OCI-LY7 (cell line): ENCODE measurements around the gene ATP6V0A1.
"Not testable (repeated sequence)": the region's sequence is repeated elsewhere in the genome, so short reads cannot be mapped to it uniquely, and the experiment has no call there.

Experiments used
- EZH2phosphoT487 ChIP-seq: fragments of 200-600 bp; sonication (generic); IDR thresholded peaks from 2 replicates; pipeline ENCODE4 v1.6.1; 2018; ENCODE audit warnings: low read depth, borderline replicate concordance, mild to moderate bottlenecking, mixed run types, antibody characterized with exemption, low read length, moderate library complexity, mixed read lengths
- TF ChIP-seq, protein P1 (sequence below): fragments of 200-600 bp; sonication (generic); conservative IDR thresholded peaks from 2 replicates; pipeline ENCODE4 v1.5.1; 2014; ENCODE audit warnings: mild to moderate bottlenecking, antibody characterized with exemption, low read length, moderate library complexity, mixed read lengths

DNA sequence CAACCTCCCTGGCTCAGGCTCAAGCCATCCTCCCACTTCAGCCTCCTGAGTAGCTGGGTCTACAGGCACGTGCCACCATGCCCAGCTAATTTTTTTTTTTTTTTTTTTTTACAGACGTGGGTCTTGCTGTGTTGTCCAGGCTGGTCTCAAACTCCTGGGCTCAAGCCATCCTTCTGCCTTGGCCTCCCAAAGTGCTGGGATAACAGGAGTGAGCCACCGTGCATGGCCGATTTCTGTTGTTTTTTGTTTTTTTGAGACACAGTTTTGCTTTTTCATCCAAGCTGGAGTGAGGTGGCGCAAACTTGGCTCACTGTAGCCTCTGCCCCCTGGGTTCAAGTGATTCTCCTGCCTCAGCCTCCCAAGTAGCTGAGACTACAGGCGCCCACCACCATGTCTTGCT is 3.7 kb upstream of the ATP6V0A1 start:
- TF ChIP-seq, protein P1, sequence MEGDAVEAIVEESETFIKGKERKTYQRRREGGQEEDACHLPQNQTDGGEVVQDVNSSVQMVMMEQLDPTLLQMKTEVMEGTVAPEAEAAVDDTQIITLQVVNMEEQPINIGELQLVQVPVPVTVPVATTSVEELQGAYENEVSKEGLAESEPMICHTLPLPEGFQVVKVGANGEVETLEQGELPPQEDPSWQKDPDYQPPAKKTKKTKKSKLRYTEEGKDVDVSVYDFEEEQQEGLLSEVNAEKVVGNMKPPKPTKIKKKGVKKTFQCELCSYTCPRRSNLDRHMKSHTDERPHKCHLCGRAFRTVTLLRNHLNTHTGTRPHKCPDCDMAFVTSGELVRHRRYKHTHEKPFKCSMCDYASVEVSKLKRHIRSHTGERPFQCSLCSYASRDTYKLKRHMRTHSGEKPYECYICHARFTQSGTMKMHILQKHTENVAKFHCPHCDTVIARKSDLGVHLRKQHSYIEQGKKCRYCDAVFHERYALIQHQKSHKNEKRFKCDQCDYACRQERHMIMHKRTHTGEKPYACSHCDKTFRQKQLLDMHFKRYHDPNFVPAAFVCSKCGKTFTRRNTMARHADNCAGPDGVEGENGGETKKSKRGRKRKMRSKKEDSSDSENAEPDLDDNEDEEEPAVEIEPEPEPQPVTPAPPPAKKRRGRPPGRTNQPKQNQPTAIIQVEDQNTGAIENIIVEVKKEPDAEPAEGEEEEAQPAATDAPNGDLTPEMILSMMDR = not testable (repeated sequence)
- not testable (repeated sequence) for TF ChIP-seq EZH2phosphoT487
